MG63 (cell line): ENCODE measurements around the gene NT5DC1. TPM values are rescaled to one million over a fixed set of nuclear protein-coding genes. Genes with fewer than 3 reads are reported as not detected.
"Not testable (repeated sequence)": the region's sequence is repeated elsewhere in the genome, so short reads cannot be mapped to it uniquely, and the experiment has no call there.

ENCODE experiments used
- DNase-seq: peaks from one replicate; pipeline ENCODE4 v3.0.0-alpha.2; 2020
- H3K27me3 ChIP-seq: fragments of 250-450 bp; sonication (Bioruptor Pico); 2 replicates; pipeline ENCODE4 v1.5.1; 2020; ENCODE audit warnings: mild to moderate bottlenecking, moderate library complexity
- H3K36me3 ChIP-seq: fragments of 250-450 bp; sonication (Bioruptor Pico); 2 replicates; pipeline ENCODE4 v1.5.1; 2020; ENCODE audit warnings: mild to moderate bottlenecking, moderate library complexity
- H3K4me3 ChIP-seq: fragments of 250-450 bp; sonication (Bioruptor Pico); 2 replicates; pipeline ENCODE4 v1.5.1; 2020; ENCODE audit warnings: mild to moderate bottlenecking, moderate library complexity
- H3K9me3 ChIP-seq: fragments of 250-450 bp; sonication (Bioruptor Pico); 2 replicates; pipeline ENCODE4 v1.5.1; 2020; ENCODE audit warnings: mild to moderate bottlenecking, moderate library complexity
- total RNA-seq: library from RNA; depleted of rRNA; stranded (reverse); fragments of >200 nt; shearing (Covaris generic); gene quantifications from 2 replicates; pipeline ENCODE4 v1.2.3, GENCODE V29; 2014; ENCODE audit warnings: low replicate concordance

NT5DC1 gene
- total RNA-seq, 1 experiment from 2014 or later: 12.8 TPM

DNA sequence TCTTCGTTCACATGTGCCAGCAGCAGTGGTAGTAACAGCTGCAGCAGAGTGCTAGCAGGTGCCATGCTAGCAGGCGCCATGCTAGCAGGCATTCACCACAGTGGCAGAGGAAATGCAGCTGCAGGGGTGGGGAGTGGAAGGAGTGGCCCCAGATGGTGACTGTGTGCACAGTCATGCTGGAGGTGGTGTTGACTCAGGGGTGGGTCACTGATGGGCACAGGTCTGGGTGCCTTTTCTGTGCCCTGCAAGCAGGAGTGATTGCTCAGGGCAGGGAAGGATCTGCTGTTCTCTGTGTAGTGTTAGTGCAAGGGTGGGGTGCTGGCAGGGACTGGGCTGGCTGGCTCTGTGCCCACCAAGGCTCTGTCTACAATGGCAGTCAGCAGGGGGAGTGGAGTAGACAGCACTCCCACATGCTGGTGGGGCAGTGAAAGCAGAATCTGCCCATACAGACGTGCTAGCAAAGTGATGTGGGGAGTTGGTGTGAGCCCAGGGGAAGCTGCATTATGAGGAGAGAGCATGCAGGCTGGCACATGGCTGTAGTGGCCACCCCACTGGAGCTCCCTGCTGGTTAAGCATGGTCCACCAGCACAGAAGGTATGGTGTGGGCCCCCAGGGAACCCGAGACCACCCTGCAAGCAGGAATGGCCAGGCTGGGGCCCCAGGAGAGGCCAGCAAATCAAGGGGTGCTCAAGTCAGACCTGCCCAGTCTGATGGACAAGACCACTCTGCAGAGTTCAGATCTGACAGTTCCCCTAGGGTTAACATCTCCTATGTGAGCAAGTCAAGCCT is 164.6 kb downstream of the NT5DC1 start:
- DNase-seq: peak; percentile 50
- H3K9me3 ChIP-seq: peaks cover 2% of the 10 kb centered on the region; the same call in 1 of the 2 replicates
- no peak overlapping the region for H3K4me3 ChIP-seq
- H3K27me3 ChIP-seq: no peaks in the 10 kb centered on the region
- H3K36me3 ChIP-seq: no peaks in the 10 kb centered on the region; the same call in 1 of the 2 replicates

DNA sequence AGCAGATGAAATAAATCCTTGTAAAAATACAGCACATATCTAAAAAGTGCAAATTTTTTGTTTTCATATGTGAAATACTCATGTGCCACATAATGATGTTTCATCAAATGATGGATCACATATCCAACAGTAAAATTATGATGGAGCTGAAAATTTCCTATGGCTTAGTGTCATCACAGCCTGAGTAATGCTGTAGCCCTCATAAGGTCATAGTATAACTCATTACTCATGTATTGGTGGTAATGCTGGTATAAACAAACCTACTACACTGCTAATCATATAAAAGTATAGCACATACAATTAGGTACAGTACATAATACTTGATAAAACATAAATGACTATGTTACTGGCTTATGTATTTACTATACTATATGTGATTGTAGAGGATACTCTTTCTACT is 166.2 kb downstream of the NT5DC1 start:
- H3K36me3 ChIP-seq: no peaks in the 10 kb centered on the region; the same call in 1 of the 2 replicates
- H3K9me3 ChIP-seq: peaks cover 2% of the 10 kb centered on the region; the same call in 1 of the 2 replicates
- DNase-seq: no peak
- H3K27me3 ChIP-seq: no peaks in the 10 kb centered on the region
- no peak overlapping the region for H3K4me3 ChIP-seq

- Histone ChIP-seq H3K9me3 (peaks cover 2% of the 10 kb centered on the region; the same call in 1 of the 2 replicates), H3K36me3 (no peaks in the 10 kb centered on the region; the same call in 1 of the 2 replicates), H3K27me3 (no peaks in the 10 kb centered on the region), H3K4me3 (no peak overlapping the region)
- DNase-seq: no peak
Observed at GRCh38 chr6:116267836-116268588, 167.4 kb downstream of the NT5DC1 start.

- DNase-seq: no peak
- H3K4me3 ChIP-seq: no peak overlapping the region
- no peaks in the 10 kb centered on the region for H3K9me3 ChIP-seq
- no peaks in the 10 kb centered on the region; the same call in 1 of the 2 replicates for H3K36me3 ChIP-seq
- H3K27me3 ChIP-seq: no peaks in the 10 kb centered on the region
Observed at GRCh38 chr6:116268589-116269293, 168.1 kb downstream of the NT5DC1 start.

DNA sequence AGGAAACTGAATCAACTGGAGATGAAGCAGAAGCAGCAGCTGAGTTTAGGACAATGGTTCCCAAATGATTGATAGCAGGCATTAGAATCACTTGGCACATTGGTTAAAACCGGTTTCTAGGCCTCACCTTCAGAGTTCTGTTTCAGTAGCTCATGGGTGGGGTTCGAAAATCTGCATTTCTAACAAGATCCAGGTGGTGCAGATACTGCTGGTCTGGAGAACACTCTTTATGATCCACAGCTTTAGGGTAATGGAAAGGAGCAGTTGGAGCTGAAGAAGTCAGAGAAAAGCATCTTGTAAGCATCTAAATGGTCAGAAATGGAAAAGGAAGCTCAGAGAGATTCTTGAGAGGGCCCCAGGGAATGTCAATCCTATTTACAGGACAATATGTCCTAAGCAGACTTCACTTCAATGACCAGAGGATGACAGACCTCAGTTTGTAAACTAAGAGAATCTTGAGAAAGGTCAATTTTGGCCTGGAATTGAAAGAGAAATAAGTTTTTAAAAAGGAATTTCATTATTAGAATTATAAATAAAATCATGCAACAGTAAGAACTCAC is 170.6 kb downstream of the NT5DC1 start:
- peaks cover 8% of the 10 kb centered on the region for H3K36me3 ChIP-seq
- no peaks in the 10 kb centered on the region for H3K9me3 ChIP-seq
- no peak overlapping the region for H3K4me3 ChIP-seq
- no peak for DNase-seq
- no peaks in the 10 kb centered on the region for H3K27me3 ChIP-seq

GRCh38 chr6:116277124-116277523 is 176.5 kb downstream of the NT5DC1 start:
- no peaks in the 10 kb centered on the region for H3K27me3 ChIP-seq
- DNase-seq: no peak
- H3K4me3 ChIP-seq: peak overlapping the region; percentile 91
- peaks cover 29% of the 10 kb centered on the region for H3K36me3 ChIP-seq
- no peaks in the 10 kb centered on the region for H3K9me3 ChIP-seq

- H3K4me3 ChIP-seq: peak overlapping the region; percentile 91
- H3K9me3 ChIP-seq: no peaks in the 10 kb centered on the region
- DNase-seq: no peak
- peaks cover 29% of the 10 kb centered on the region for H3K36me3 ChIP-seq
- H3K27me3 ChIP-seq: no peaks in the 10 kb centered on the region
Observed at GRCh38 chr6:116278481-116278829, 177.8 kb downstream of the NT5DC1 start.

DNA sequence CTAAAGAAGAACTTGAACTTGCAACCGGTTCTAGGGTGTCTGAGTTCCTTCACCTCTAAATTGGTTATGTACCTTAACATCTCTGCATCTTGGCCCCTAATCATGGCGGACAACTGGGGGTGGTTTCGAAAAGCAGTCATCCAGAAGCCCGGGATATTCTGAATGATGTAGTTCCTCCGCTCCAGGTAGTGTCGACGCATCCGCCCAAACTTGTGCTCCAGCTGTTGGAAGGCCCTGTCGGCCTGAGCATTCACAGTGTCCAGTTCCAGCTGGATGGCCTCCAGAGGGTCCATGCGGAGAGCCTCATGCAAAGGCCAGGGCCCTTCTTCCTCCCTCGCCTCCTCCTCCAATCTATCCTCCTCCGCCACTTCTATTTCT is 178.2 kb downstream of the NT5DC1 start:
- no peaks in the 10 kb centered on the region for H3K9me3 ChIP-seq
- DNase-seq: peak; percentile 62
- H3K4me3 ChIP-seq: peak overlapping the region; percentile 91
- H3K27me3 ChIP-seq: no peaks in the 10 kb centered on the region
- peaks cover 29% of the 10 kb centered on the region for H3K36me3 ChIP-seq

- DNase-seq: peak; percentile 94
- Histone ChIP-seq H3K27me3 (no peaks in the 10 kb centered on the region), H3K4me3 (peak within 1 kb of the TSS; percentile 91), H3K9me3 (no peaks in the 10 kb centered on the region), H3K36me3 (peaks cover 29% of the 10 kb centered on the region)
Observed at GRCh38 chr6:116279232-116280160, 178.8 kb downstream of the NT5DC1 start, which contains the start of gene TSPYL1. TSPYL1 (minus strand) TSS chr6:116279930; CDS start chr6:116279830, 100 bp downstream.

DNA sequence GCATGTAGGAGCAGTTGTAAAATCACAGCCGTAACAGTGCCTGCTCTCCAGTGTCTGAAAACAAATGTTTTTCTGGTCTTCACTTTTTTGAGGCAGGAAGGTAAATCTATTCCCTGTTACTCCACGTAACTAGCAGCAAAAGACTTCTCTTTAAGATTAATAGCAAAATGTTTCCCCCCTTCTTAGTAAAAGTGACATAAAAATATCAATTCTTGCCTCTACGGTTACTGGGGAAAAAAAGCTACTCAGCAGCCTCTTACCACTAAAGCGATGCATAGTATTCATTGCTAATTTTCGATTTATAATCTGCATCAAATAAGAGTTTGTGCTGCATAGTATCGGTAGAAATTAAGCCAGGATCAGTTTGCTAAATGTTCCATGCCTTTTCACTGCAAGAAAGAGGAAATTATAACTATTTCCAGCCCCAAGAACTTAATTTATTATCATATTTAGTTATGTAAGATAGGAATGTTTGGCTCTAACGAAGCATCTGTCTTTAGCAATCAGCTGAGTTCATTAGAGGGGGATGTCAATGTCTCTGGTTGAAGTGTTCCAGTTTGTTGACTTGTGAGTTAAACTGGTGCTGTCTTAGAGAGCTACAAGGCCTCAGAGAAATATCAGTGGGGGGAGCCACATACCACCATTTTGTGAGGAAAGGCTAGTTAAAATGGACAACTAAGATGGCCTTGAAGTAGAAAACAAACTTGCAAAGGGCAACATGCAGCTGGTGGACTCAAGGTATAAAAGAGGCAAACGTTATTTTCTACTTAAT is 179.7 kb downstream of the NT5DC1 start:
- DNase-seq: no peak
- Histone ChIP-seq H3K9me3 (no peaks in the 10 kb centered on the region), H3K36me3 (peaks cover 26% of the 10 kb centered on the region), H3K4me3 (peak overlapping the region; percentile 91), H3K27me3 (no peaks in the 10 kb centered on the region)

DNA sequence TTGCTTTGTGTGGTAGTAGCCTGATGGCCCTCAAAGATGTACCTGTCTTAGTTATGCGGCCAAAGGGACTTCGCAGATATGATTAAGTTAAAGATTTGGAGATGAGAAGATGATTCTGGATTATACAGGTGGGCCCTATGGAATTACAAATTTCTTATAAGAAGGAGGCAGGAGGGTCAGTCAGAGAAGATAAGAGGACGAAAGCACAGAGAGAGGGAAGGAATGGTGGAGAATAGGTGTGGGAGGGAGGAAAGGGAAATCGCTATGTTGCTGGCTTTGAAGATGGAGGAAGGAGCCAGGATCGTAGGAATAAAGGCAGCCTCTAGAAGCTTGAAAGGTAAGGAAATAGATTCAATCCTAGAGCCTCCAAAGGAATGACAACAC is 180.3 kb downstream of the NT5DC1 start:
- H3K9me3 ChIP-seq: no peaks in the 10 kb centered on the region
- peaks cover 23% of the 10 kb centered on the region for H3K36me3 ChIP-seq
- H3K27me3 ChIP-seq: no peaks in the 10 kb centered on the region
- no peak for DNase-seq
- H3K4me3 ChIP-seq: no peak overlapping the region

- H3K4me3 ChIP-seq: no peak overlapping the region
- H3K36me3 ChIP-seq: peaks cover 11% of the 10 kb centered on the region
- no peaks in the 10 kb centered on the region for H3K9me3 ChIP-seq
- no peaks in the 10 kb centered on the region for H3K27me3 ChIP-seq
- DNase-seq: no peak
Observed at GRCh38 chr6:116282698-116283097, 182.0 kb downstream of the NT5DC1 start.

- no peaks in the 10 kb centered on the region for H3K9me3 ChIP-seq
- H3K36me3 ChIP-seq: peaks cover 8% of the 10 kb centered on the region
- no peak for DNase-seq
- H3K27me3 ChIP-seq: no peaks in the 10 kb centered on the region
- no peak overlapping the region for H3K4me3 ChIP-seq
Observed at GRCh38 chr6:116283191-116283590, 182.5 kb downstream of the NT5DC1 start.

GRCh38 chr6:116284984-116285383 is 184.3 kb downstream of the NT5DC1 start:
- H3K9me3 ChIP-seq, DNase-seq, H3K36me3 ChIP-seq, H3K4me3 ChIP-seq, H3K27me3 ChIP-seq: not testable (repeated sequence)

DNA sequence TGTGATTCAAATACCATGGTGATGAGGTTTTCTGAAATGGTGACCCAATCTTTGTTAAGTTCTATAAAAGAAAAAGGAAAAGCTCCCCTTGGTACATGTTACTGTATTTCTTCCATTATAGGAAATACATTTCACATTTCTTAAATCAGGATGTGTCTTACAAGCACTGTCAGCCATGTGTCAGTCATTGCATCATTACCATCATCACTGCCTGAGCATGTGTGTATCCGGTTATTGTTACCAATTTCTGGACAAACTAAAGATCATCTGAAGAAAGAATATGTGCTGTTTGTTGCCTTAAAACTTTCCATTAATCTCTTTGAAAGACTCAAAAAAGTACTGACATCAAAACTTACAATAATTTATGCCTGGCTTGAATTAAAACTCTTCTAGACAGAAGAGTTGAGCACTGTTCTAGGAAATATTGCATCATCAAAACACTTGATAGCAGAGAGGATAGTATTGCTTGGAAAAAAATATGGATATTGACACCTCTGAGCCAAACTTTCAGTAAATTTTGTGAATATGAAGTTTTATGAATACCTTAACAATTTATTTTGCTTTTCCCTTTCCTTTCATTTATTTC is 186.2 kb downstream of the NT5DC1 start:
- H3K36me3 ChIP-seq: no peaks in the 10 kb centered on the region

More for the DNA sequence above, 186.2 kb downstream of the NT5DC1 start:
- Histone ChIP-seq H3K4me3 (no peak overlapping the region), H3K9me3 (no peaks in the 10 kb centered on the region), H3K27me3 (no peaks in the 10 kb centered on the region; the same call in 1 of the 2 replicates)
- DNase-seq: no peak
